Measurements from ENCODE around the gene SSR1.

GRCh38 chr6:7234547-7234946 lies 78.5 kb downstream of the SSR1 start:
- TF ChIP-seq CTCF (conservative IDR thresholded peaks at IDR 0.05 in 1 of 2, IDR thresholded peaks at IDR 0.05 in 1 of 2; ENCODE audit: extremely low read depth in 1 of 2, insufficient read depth in 1 of 2, low read depth in 1 of 2, low read length in 2 of 2) (no peak), EZH2 (IDR thresholded peaks at IDR 0.05; ENCODE audit: borderline replicate concordance, low read length) (no peak)

Data from mammary epithelial cell (primary cell).